Body of pancreas (tissue), 4 donors: ENCODE data around the gene DDX19B.

Experiments used
- CTCF ChIP-seq, 7 experiments: fragments of 450-650 bp in 4 of 7; fragments of 200-600 bp in 3 of 7; sonication (generic) in 3 of 7; IDR thresholded peaks; one replicate each; pipeline ENCODE4 v1.5.1; 2016 to 2019; ENCODE audit warnings: antibody characterized with exemption in 7 of 7
- POLR2A ChIP-seq, 3 donors: fragments of 450-650 bp; IDR thresholded peaks; one replicate each; pipeline ENCODE4 v1.6.1; 2016; ENCODE audit warnings: antibody characterized with exemption in 3 of 3, mild to moderate bottlenecking in 2 of 3

GRCh38 chr16:70364399-70364798 is 65.4 kb downstream of the DDX19B start:
- no peak for TF ChIP-seq CTCF (IDR thresholded peaks at IDR 0.05)
- TF ChIP-seq POLR2A (IDR thresholded peaks at IDR 0.05) = no peak
